ENCODE measurements around the gene GADD45GIP1. TPM values are rescaled to one million over a fixed set of nuclear protein-coding genes. Genes with fewer than 3 reads are reported as not detected.

GADD45GIP1 gene
- total and polyA plus RNA-seq, 10 of the 15 experiments (the other 5 are each of a cell fraction or from before 2014, with no cell fraction given): 5.1 to 136 (median 30.1) TPM

DNA sequence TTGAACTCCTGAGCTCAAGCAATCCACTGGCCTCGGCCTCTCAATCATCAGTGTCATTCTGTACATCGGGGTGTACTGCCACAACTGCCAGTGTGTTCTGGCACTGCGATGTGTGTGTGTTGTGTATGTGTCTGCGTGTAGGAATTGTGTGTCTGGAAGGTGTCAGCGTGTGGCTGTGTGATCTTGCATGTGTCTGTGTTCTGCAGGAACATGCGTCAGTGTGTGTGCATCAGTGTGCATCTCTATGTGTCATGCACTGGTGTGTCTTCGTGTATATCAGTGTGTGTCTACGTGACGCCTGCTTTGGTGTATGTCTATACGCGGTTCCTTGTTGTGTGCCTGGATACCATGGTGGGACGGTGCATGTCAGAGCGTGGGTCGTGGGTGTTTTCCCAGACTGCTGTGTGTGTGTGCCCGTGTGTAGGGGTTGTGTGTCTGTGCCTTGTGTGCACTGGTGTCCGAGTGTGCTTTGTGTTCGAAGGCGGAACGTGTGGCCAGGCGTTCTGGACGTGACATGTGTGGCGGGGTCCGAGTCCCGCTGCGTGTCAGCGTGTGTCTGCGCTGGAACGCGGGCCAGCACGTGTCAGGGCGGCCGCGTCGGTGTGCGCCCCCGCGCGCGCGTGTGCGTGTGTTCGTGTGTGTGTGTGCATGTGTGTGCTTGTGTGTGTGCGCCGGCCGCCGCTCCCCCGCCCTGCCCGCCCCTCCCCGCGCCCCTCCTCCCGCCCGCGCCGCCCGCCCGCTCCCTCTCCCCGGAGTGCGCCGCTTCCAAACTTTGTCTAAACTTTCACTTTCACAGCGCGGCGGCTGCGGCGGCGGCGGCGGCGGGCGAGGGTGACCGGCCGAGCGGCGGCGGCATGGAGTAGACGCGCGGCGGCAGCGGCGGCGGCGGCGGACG lies 37.9 kb upstream of the GADD45GIP1 start, which contains the start of gene NFIX:
TSS of gene NFIX (plus strand) at position 775 of the 895 bp plus-strand sequence. CDS start 363 bp downstream, outside the sequence.
- H3K4me3 ChIP-seq: peak within 1 kb of the TSS; percentile 18; the same call in 1 of the 2 replicates
- ChIA-PET POLR2A (no interaction called here), CTCF (no interaction called here), SMC1A (ENCODE audit: uncharacterized antibody, unreplicated experiment) (no interaction called here), RAD21 (ENCODE audit: unreplicated experiment) (no interaction called here)
- no peak for DNase-seq (ENCODE audit: low read depth, low spot score)
- peaks cover 4 to 6% of the 10 kb centered on the region in 2 experiments; a peak in 3 of 4 replicates for H3K27me3 ChIP-seq (replicated peaks in 1 of 2; ENCODE audit: control insufficient read depth in 2 of 2, insufficient read depth in 2 of 2, low read length in 1 of 2)
- H2AFZ ChIP-seq (ENCODE audit: control insufficient read depth, low read depth, low read length): no peak within 1 kb of the TSS
- 36% methylated on average over 30 of the region's 84 CpGs for WGBS (ENCODE audit: insufficient coverage, insufficient replicate concordance, low lambda C conversion rate, missing lambda C conversion rate)
- no peak within 1 kb of the TSS for H3K27ac ChIP-seq (ENCODE audit: control insufficient read depth, insufficient read depth)
- intact Hi-C loops (cut with micrococcal nuclease; ENCODE audit: unreplicated experiment): no loop called here
- H3K9ac ChIP-seq (ENCODE audit: control insufficient read depth, insufficient read depth, low read length): no peak within 1 kb of the TSS
- peak; percentile 51 for ATAC-seq
- H3K4me1 ChIP-seq (ENCODE audit: control insufficient read depth, insufficient read depth, low read length): no peaks in the 10 kb centered on the region
- H3K9me3 ChIP-seq (replicated peaks; ENCODE audit: control insufficient read depth, insufficient read depth, low read length): no peaks in the 10 kb centered on the region
- H3K36me3 ChIP-seq (ENCODE audit: control insufficient read depth in 2 of 2, insufficient read depth in 2 of 2, low read length in 1 of 2): no peaks in the 10 kb centered on the region
- peak; percentile 18 for FAIRE-seq
- H3K79me2 ChIP-seq (ENCODE audit: control insufficient read depth, insufficient read depth, low read length): no peaks in the 10 kb centered on the region
- TF ChIP-seq ZZZ3 (IDR thresholded peaks at IDR 0.05; ENCODE audit: control insufficient read depth, insufficient read length, low read depth) (no peak), HDGF (IDR thresholded peaks at IDR 0.05) (0 out of 2 replicates have a peak, but pooled peaks have one; percentile 45), BHLHE40 (IDR thresholded peaks at IDR 0.05; ENCODE audit: borderline replicate concordance in 1 of 2, low read depth in 2 of 2, low read length in 1 of 2) (peak; percentile 54 to 86; a peak in 3 of 4 replicates)
- no TSS peak for BruUV-seq (replicated peaks)
- in situ Hi-C loops (cut with MboI): no loop called here
- peak within 1 kb of the TSS; percentile 48 for H3K4me2 ChIP-seq (ENCODE audit: control insufficient read depth, insufficient read depth)
- no peaks in the 10 kb centered on the region for H4K20me1 ChIP-seq (ENCODE audit: control insufficient read depth, insufficient read depth)

DNA sequence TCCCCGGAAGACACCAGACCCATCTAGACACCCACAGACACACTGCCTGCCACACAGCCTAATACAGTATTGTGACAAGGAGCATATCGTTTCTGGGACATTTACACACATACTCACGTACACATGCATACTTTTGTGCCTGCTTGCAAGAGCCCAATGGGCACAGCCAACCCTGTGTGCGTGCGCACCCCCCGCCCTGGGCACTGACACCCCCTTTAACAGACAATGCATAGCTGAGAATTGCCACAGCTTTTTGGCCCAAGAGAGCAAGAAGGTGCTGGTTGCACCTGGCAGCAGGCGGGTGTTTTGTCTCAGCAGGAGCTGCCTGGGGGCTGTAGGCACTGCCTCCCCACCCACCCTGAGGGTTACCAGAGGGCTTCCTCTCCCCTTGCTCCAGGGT lies 36.5 kb upstream of the GADD45GIP1 start:
- Histone ChIP-seq H3K27me3 (replicated peaks in 1 of 2; ENCODE audit: control insufficient read depth in 2 of 2, insufficient read depth in 2 of 2, low read length in 1 of 2) (peaks cover 4 to 6% of the 10 kb centered on the region in 2 experiments; a peak in 3 of 4 replicates), H3K36me3 (ENCODE audit: control insufficient read depth in 2 of 2, insufficient read depth in 2 of 2, low read length in 1 of 2) (no peaks in the 10 kb centered on the region), H4K20me1 (ENCODE audit: control insufficient read depth, insufficient read depth) (no peaks in the 10 kb centered on the region), H3K4me3 (no peak overlapping the region), H3K9ac (ENCODE audit: control insufficient read depth, insufficient read depth, low read length) (no peak overlapping the region), H3K27ac (ENCODE audit: control insufficient read depth, insufficient read depth) (no peak overlapping the region), H3K79me2 (ENCODE audit: control insufficient read depth, insufficient read depth, low read length) (no peaks in the 10 kb centered on the region), H2AFZ (ENCODE audit: control insufficient read depth, low read depth, low read length) (no peak overlapping the region), H3K4me2 (ENCODE audit: control insufficient read depth, insufficient read depth) (no peak overlapping the region), H3K9me3 (replicated peaks; ENCODE audit: control insufficient read depth, insufficient read depth, low read length) (no peaks in the 10 kb centered on the region), H3K4me1 (ENCODE audit: control insufficient read depth, insufficient read depth, low read length) (no peaks in the 10 kb centered on the region)
- 83% methylated on average over 7 of the region's 7 CpGs for WGBS (ENCODE audit: insufficient coverage, insufficient replicate concordance, low lambda C conversion rate, missing lambda C conversion rate)
- intact Hi-C loops (cut with micrococcal nuclease; ENCODE audit: unreplicated experiment) (no loop called here), in situ Hi-C loops (cut with MboI) (no loop called here)
- CTCF ChIA-PET: interaction anchor here (0.6 to 1.1 kb wide), 2 partner anchors 12 to 37 kb away, joined by 3 read pairs; no protein-coding TSS in a partner anchor
- ATAC-seq (no peak), DNase-seq (ENCODE audit: low read depth, low spot score) (no peak), FAIRE-seq (no peak)
- no TSS peak for BruUV-seq (replicated peaks)
- RAD21 ChIA-PET (ENCODE audit: unreplicated experiment): no interaction called here
- SMC1A ChIA-PET (ENCODE audit: uncharacterized antibody, unreplicated experiment): no interaction called here
- no peak for TF ChIP-seq SMC3 (IDR thresholded peaks at IDR 0.05; ENCODE audit: borderline replicate concordance, low read length)
- no peak for TF ChIP-seq SUPT20H (IDR thresholded peaks at IDR 0.05; ENCODE audit: borderline replicate concordance, control insufficient read depth, low read depth, low read length)
- no peak for TF ChIP-seq CBX3 (IDR thresholded peaks at IDR 0.05; ENCODE audit: borderline replicate concordance, low read depth)
- TF ChIP-seq NFXL1 (IDR thresholded peaks at IDR 0.05; ENCODE audit: borderline replicate concordance): no peak
- TF ChIP-seq RCOR1 (conservative IDR thresholded peaks at IDR 0.05; ENCODE audit: low read depth, low read length): no peak
- no peak for TF ChIP-seq TBL1XR1 (IDR thresholded peaks at IDR 0.05; ENCODE audit: low read depth, low read length)
- no peak for TF ChIP-seq YBX1 (IDR thresholded peaks at IDR 0.05)
- no peak for TF ChIP-seq RFX5 (IDR thresholded peaks at IDR 0.05; ENCODE audit: low read depth, low read length)
- no peak for TF ChIP-seq RB1 (IDR thresholded peaks at IDR 0.05; ENCODE audit: borderline replicate concordance)
- POLR2A ChIA-PET: no interaction called here
